HepG2 (cell line): ENCODE measurements around the gene BTF3L4. TPM values are rescaled to one million over a fixed set of nuclear protein-coding genes. Genes with fewer than 3 reads are reported as not detected.
A peak's percentile ranks its signal among the peaks of the same experiment; 100 is the strongest.

ENCODE experiments used
- ARID2 ChIP-seq: sonication (generic); formaldehyde crosslinking; IDR thresholded peaks from 2 replicates; pipeline ENCODE4 v1.8.1; 2022; ENCODE audit warnings: mild to moderate bottlenecking, missing genetic modification reagents, borderline replicate concordance
- EP300 ChIP-seq, 3 experiments: sonication (generic) in 1 of 3; formaldehyde crosslinking in 1 of 3; IDR thresholded peaks; 2 replicates each; pipeline versions ENCODE4 v1.5.1 to v1.6.1; 2011 to 2020; ENCODE audit warnings: low read depth in 2 of 3, low read length in 2 of 3, borderline replicate concordance in 1 of 3, improper control_type of control experiment in 1 of 3, mild to moderate bottlenecking in 1 of 3, missing genetic modification reagents in 1 of 3, moderate library complexity in 1 of 3
- FOXA3 ChIP-seq: IDR thresholded peaks from 2 replicates; pipeline ENCODE4 v1.6.1; 2016; ENCODE audit warnings: missing genetic modification reagents, missing compliant biosample characterization
- FOXM1 ChIP-seq: sonication (generic); formaldehyde crosslinking; IDR thresholded peaks from 2 replicates; pipeline ENCODE4 v1.5.0; 2020; ENCODE audit warnings: missing genetic modification reagents
- FUBP1 ChIP-seq: sonication (generic); formaldehyde crosslinking; IDR thresholded peaks from 2 replicates; pipeline ENCODE4 v1.5.1; 2020; ENCODE audit warnings: missing genetic modification reagents, mild to moderate bottlenecking, borderline replicate concordance
- HMGXB3 ChIP-seq: sonication (generic); formaldehyde crosslinking; IDR thresholded peaks from 2 replicates; pipeline ENCODE4 v1.4.0; 2020; ENCODE audit warnings: missing genetic modification reagents, borderline replicate concordance
- KDM1A ChIP-seq: IDR thresholded peaks from 2 replicates; pipeline ENCODE4 v1.6.1; 2016; ENCODE audit warnings: missing compliant biosample characterization
- KDM3A ChIP-seq: IDR thresholded peaks from 2 replicates; pipeline ENCODE4 v1.6.1; 2018; ENCODE audit warnings: low read depth, missing compliant biosample characterization
- MEF2D ChIP-seq: sonication (generic); formaldehyde crosslinking; IDR thresholded peaks from 2 replicates; pipeline ENCODE4 v1.5.1; 2020; ENCODE audit warnings: mild to moderate bottlenecking, missing genetic modification reagents
- NCOA1 ChIP-seq: sonication (generic); formaldehyde crosslinking; IDR thresholded peaks from 2 replicates; pipeline ENCODE4 v1.9.0; 2021; ENCODE audit warnings: missing genetic modification reagents
- PAF1 ChIP-seq: IDR thresholded peaks from 2 replicates; pipeline ENCODE4 v1.6.1; 2016; ENCODE audit warnings: missing genetic modification reagents, missing compliant biosample characterization
- REL ChIP-seq: sonication (generic); formaldehyde crosslinking; conservative IDR thresholded peaks from 2 replicates; pipeline ENCODE4 v1.8.0; 2022; ENCODE audit warnings: mild to moderate bottlenecking, missing genetic modification reagents, moderate library complexity
- SMARCC2 ChIP-seq: fragments of 450-650 bp; IDR thresholded peaks from 2 replicates; pipeline ENCODE4 v1.6.1; 2017; ENCODE audit warnings: antibody characterized with exemption, mild to moderate bottlenecking
- SNAI1 ChIP-seq: sonication (generic); formaldehyde crosslinking; IDR thresholded peaks from 2 replicates; pipeline ENCODE4 v1.5.0; 2020; ENCODE audit warnings: mild to moderate bottlenecking, missing genetic modification reagents, borderline replicate concordance
- ZKSCAN8 ChIP-seq: IDR thresholded peaks from 2 replicates; pipeline ENCODE4 v1.6.1; 2016; ENCODE audit warnings: borderline replicate concordance, missing genetic modification reagents, missing compliant biosample characterization
- ZNF33B ChIP-seq: sonication (generic); formaldehyde crosslinking; IDR thresholded peaks from 2 replicates; pipeline ENCODE4 v1.5.1; 2020; ENCODE audit warnings: mild to moderate bottlenecking, missing genetic modification reagents
- ZNF354B ChIP-seq: sonication (generic); formaldehyde crosslinking; IDR thresholded peaks from 2 replicates; pipeline ENCODE4 v1.8.0; 2022; ENCODE audit warnings: mild to moderate bottlenecking, missing genetic modification reagents
- ZNF589 ChIP-seq: sonication (generic); formaldehyde crosslinking; conservative IDR thresholded peaks from 2 replicates; pipeline ENCODE4 v1.8.0; 2022; ENCODE audit warnings: mild to moderate bottlenecking, moderate library complexity, missing genetic modification reagents
- ZNF598 ChIP-seq: sonication (generic); formaldehyde crosslinking; IDR thresholded peaks from 2 replicates; pipeline ENCODE4 v1.5.1; 2020; ENCODE audit warnings: mild to moderate bottlenecking, missing genetic modification reagents, borderline replicate concordance
- ZNF740 ChIP-seq: sonication (generic); formaldehyde crosslinking; IDR thresholded peaks from 2 replicates; pipeline ENCODE4 v1.4.0; 2020; ENCODE audit warnings: missing genetic modification reagents
- ZNF746 ChIP-seq: sonication (generic); formaldehyde crosslinking; IDR thresholded peaks from 2 replicates; pipeline ENCODE4 v1.8.0; 2022; ENCODE audit warnings: mild to moderate bottlenecking, missing genetic modification reagents
- polyA plus RNA-seq, 8 experiments: library from polyadenylated mRNA; depleted of rRNA in 3 of 8; stranded (reverse) in 7 of 8; unstranded in 1 of 8; fragments of >200 nt; fragmentation: Illumina TruSeq in 4 of 8; extraction: Trizol in 4 of 8; gene quantifications; 2 replicates each; pipeline versions ENCODE4 v1.2.1 to v1.2.3, GENCODE V29; 2011 to 2016; ENCODE audit warnings: low read depth in 4 of 8, missing spikeins in 1 of 8, mixed read lengths in 1 of 8; ENCODE audit not compliant: insufficient read depth in 1 of 8
- total RNA-seq, 5 experiments: library from RNA; depleted of rRNA; stranded (reverse); fragments of >200 nt; fragmentation: Illumina TruSeq; extraction: Trizol; gene quantifications; 2 replicates each; pipeline ENCODE4 v1.2.3, GENCODE V29; 2016; ENCODE audit warnings: low read depth in 1 of 5
- TF ChIP-seq, protein P1 (sequence below): sonication (generic); formaldehyde crosslinking; IDR thresholded peaks from 2 replicates; pipeline ENCODE4 v1.5.1; 2020; ENCODE audit warnings: missing genetic modification reagents, mild to moderate bottlenecking, borderline replicate concordance

The BTF3L4 gene
- total and polyA plus RNA-seq, 2 of the 13 experiments (the other 11 are each of a cell fraction or from before 2014, with no cell fraction given): 59.0 to 74.3 TPM

DNA sequence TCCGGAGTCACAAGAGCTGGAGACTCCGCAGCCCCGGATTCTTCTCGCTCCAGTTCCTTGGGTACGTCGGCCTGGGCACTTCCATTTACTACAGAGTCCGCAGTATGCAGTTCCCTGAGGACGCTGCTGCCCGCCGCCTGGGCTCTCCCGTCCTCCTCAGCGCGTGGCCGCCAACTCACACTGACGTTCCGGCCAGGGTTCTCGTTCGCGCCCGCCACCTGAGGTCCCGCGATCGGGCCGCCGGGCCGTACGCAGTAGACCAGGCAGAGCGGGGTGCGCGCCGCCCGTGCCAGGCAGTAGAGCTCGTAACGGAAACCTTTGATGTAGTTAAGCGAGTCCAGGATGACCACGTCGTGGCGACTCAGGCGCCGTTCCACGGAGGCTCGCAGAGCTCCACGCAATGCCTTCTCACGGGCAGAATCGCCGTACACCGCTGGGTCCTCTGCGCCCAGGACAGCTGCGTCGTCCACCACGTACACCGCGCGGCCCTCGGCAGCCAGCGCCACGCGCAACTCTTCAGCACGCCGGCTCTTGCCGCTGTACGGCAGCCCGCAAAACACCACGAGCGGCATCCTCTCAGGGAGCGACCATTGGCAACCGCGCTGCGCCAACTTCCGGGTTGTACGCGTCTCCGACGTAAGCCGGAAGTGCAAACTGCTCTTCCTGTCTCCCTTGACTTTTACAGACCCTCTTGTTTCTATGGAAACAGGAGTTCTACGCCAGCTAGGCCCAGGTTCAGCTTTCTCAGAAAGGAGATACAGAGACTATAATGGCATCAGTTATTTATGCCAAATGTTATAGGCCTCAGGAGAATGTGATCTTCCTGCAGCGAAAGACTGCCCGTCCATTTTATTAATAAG lies 22.7 kb upstream of the BTF3L4 start, which contains the start of gene KTI12 (continued):
- TF ChIP-seq ZNF598 (CRISPR knock-in tag): peak; percentile 90; the same call in 1 of the 2 replicates
- no peak for TF ChIP-seq ZNF33B (CRISPR knock-in tag)
- no peak for TF ChIP-seq ZNF746
- TF ChIP-seq FUBP1 (CRISPR knock-in tag): 0 out of 2 replicates have a peak, but pooled peaks have one; percentile 15
- no peak for TF ChIP-seq ZNF589 (CRISPR knock-in tag)
- peak; percentile 72; the same call in 1 of the 2 replicates for TF ChIP-seq MEF2D (CRISPR knock-in tag)
- TF ChIP-seq HMGXB3: no peak
- no peak for TF ChIP-seq SNAI1
- no peak for TF ChIP-seq FOXM1
- TF ChIP-seq ZKSCAN8 (CRISPR knock-in tag): 0 out of 2 replicates have a peak, but pooled peaks have one; percentile 37
- TF ChIP-seq FOXA3 (CRISPR knock-in tag): no peak
- no peak for TF ChIP-seq SMARCC2
- no peak for TF ChIP-seq KDM1A (CRISPR knock-in tag)
- no peak for TF ChIP-seq NCOA1 (CRISPR knock-in tag)
- no peak for TF ChIP-seq REL (CRISPR knock-in tag)
- TF ChIP-seq ARID2 (CRISPR knock-in tag): 0 out of 2 replicates have a peak, but pooled peaks have one; percentile 69
- no peak; the same call in 1 of the 2 replicates for TF ChIP-seq ZNF740 (CRISPR knock-in tag)
- TF ChIP-seq PAF1: peak; percentile 79; the same call in 1 of the 2 replicates
- TF ChIP-seq, protein P1, sequence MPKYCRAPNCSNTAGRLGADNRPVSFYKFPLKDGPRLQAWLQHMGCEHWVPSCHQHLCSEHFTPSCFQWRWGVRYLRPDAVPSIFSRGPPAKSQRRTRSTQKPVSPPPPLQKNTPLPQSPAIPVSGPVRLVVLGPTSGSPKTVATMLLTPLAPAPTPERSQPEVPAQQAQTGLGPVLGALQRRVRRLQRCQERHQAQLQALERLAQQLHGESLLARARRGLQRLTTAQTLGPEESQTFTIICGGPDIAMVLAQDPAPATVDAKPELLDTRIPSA (CRISPR knock-in tag): 0 out of 2 replicates have a peak, but pooled peaks have one; percentile 77
- 0 out of 2 replicates have a peak, but pooled peaks have one; percentile 29 for TF ChIP-seq KDM3A (CRISPR knock-in tag)
- no peak for TF ChIP-seq EP300 (IDR thresholded peaks at IDR 0.05; ENCODE audit: low read depth in 2 of 2, low read length in 2 of 2)
- TF ChIP-seq EP300 (CRISPR knock-in tag; IDR thresholded peaks at IDR 0.05; ENCODE audit: borderline replicate concordance): no peak
- peak; percentile 46; the same call in 1 of the 2 replicates for TF ChIP-seq ZNF354B (CRISPR knock-in tag)
